ENCODE measurements around the gene THOC6.

Gene THOC6

DNA sequence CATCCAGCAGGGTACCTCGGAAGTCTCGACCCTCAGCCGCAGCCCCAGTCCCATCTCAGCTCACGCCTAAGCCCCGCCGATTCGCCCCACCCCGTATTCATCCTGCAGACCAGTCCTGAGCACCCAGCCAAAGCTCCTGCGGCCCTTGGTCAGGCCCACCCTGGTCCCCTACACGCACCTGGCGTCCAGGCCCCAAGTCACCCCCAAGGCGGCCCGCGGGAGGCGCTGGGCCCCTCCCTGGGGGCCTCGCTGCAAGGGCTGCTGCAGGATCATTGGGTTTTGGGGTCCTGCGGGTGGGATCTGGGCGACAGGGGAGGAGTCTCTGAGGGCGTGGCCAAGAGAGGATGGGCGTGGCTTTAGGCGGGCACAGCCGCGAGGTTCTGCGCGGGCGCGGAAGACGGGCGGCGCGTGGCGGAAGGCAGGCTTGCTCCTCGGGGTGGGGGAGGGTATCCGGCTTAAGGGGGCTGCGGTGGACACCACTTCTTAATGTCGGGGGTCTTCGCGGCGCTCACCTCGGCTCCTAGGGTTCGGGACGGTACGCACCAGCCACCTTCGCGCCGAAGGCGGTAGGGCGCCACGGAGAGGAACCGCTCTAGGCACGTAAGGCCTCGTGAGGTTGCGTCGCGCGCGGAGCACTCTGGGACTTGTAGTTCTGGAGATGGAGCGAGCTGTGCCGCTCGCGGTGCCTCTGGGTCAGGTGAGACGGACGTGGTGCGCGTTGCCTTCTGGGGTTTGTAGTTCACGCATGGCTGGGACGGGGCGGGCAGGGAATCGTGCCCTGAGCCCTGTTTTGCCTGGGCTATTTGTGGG lies at the start of gene THOC6, which contains the start of gene HCFC1R1:
TSS of gene THOC6 (plus strand) at position 367 of the 810 bp plus-strand sequence. CDS start at position 659, 292 bp downstream.
TSS of gene HCFC1R1 (minus strand) at position 274 of the 810 bp plus-strand sequence. CDS start at position 273, 1 bp downstream.
- DNase-seq = peak; percentile 91

DNA sequence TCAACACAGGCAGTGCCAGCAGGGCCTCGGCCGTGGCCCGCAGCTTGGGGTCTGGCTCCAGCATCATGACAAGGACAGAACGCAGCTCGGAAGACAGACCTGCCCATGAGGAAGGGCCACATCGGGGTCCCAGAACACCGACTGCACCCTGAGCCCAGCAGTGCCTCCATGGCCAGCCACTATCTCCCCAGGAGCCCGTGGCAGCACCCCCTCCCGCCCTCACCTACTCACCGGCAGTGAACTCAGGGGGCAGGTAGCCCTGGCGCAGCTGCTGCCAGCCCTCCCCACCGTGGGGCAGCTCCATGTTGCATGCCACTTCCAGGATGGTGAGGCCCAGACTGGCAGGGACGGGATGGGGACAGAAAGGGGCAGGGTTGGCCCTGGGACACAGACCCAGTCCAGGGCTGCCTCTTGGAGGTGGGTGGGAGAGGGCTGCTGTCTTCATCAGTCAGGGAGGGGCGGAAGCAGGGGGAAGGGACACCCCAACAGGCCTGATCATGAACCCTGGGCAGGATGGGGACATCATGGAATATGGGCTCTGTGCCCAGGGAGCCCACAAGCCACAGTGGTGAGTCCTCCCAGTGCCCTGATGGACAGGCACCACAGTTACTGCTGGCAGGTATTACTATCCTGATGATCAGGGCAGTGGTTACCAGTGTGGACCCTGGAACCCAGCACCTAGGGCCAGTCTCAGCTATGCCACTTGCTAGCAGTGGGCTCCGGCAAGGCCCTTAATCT lies 49.3 kb upstream of the THOC6 start:
- DNase-seq = no peak

DNA sequence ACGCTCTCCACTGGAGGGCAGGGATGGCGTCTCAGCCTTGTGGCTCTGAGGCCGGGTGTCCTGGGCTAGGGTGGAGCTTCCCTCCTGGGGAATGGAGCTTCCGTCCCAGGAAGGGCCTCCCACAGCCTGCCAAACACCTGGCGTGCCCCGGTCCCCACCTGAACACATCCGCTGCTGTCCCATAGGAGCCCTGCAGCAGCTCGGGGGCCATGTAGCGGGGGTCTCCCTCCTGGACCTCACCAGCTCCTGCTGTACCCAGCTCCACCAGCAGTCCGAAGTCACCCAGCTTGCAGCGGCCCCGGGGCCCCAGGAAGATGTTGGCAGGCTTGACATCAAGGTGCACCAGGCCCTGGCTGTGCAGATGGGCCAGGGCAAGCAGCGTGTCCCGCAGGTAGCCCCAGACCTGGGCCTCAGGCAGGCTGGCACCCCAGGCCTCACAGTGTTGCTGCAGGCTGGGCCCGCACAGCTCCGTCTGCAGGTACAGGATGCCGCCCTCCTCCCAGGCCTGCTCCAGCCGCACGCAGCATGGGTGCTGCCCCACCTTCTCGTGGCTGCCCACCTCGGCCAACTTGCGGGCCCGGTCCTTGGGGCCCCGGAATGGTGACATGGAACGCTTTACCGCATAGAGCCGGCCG lies 48.6 kb upstream of the THOC6 start:
- no peak for DNase-seq

DNA sequence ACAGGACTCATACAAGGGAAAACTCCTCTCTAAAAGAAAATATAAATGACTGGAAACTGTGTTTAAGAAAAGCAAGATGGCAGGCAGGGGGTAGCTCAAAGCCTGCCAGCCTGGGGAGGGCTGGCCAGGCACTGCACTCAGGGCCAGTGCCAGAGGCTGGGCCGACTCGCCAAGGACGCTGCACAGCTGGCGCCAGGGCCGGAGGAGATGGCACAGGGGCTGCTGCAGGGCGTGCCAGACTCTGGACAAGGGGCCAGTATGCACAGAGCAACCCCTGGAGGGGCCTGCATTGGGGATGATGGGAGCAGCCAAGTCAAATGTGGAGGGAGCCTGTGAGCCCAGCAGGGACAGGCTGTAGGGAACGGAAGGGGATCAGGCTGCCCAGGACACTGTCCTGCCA lies 47.6 kb upstream of the THOC6 start:
- no peak for DNase-seq

DNA sequence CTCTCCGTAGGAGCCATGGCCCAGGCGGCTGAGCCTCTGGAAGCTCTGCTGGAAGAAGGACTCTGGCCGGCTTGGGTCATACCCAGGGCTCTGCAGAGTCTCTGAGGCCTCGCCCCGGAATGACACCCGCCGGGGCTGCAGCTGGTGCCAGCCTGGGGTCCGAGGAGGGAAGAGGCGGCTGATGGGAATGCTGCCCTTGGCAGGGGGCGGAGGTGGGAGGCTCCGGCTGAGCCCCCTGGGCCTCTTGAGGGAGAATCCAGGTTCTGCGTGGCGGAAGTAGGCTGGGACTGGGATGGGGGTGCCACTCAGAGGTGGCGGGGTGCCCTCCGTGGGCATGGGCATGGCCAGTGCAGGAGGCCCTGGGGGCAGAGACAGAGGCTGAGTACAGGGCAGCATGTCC lies 47.2 kb upstream of the THOC6 start:
- DNase-seq = no peak

DNA sequence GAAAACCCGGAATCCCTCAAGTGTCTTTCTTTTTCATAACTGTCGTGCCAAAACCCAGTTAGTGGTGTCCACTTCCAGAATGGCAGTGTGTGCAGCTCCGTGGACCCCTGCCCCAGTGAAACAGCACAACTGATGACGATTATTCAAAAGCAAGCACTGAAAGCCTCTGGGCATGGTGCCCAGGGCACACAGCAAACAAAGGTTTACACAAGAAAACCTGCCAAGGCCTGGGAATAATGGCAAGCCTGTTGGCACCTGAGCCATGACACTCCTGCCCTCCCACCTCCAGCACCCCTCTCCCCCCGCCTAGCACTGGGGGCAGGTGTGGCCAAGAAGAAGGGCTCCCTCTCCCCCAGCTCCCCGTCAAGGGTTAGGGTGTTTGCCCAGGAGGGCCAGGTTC lies 46.4 kb upstream of the THOC6 start:
- DNase-seq = no peak

DNA sequence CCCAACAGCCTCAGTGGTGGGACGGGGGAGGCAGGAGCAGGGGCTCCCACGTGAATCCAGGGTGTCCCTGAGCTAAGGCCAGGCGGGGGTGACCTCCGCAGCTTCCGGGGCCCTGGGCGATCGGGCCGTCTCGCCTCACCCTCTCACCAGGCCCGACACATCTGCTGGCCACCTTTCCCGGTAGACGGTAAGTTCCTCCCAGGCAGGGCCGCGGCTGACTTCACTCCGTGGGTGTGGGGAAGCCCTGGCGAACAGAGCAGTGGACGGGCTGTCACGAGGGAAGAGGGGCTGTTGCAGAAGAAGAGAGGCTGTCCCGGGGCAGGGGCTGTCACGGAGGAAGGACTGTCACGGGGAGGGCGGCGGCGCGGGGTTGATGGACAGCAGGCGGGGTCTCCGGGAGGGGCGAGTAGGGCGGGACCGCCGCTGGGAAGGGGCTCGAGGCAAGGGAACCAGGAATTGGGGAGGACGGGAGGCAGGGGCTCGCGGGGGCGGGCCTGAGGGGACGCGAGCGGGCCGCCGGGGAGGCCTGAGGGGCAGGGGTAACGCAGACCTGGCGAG lies 44.1 kb upstream of the THOC6 start:
- DNase-seq = no peak

DNA sequence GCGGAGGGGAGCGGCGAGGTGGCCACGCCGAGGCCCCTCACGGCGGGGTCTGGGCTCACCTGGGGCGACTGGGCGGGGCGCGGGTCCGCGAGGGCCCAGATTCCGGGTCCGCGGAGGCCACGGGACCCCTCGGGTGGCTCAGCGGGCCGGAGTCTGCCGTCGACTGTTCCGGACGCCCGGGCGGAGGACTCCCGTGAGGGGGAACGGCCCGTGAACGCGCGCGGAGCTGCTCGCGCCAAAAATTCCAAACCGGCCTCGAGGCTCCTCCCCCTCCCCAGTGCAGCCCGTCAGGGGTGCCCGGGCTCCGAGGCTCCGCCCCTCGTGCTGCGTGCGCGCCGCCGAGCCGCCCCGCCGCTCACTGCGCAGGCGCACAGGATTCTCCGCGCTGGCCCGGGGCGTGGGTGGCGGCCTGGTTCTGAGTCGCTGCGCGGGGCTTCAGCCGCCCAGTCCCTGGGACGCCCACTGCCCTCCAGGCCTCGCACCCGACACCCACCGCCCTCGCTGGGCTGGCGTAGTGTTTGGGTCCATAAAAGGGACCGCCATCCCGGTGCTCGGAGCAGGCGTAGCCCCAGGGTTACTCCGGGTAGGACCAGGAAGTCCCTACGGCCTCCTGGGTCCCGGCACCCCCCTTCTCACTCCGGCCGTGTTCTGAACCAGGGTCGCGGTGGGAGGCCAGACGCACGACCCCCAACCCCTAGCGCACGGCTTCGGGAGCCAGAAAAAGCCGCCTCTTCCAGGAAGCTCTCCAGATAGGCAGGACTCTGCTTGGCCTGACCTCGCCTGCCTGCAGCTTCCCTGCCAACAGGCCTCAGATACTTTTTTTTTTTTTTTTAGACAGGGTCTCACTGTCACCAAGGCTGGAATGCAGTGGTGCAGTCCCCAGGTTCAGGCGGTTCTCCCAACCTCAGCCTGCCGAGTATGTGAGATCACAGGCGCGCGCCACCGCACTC lies 43.3 kb upstream of the THOC6 start, which contains the start of gene PKMYT1:
TSS of gene PKMYT1 (minus strand) at position 220 of the 950 bp plus-strand sequence. CDS start 789 bp downstream, outside the sequence.
- DNase-seq = peak; percentile 94

DNA sequence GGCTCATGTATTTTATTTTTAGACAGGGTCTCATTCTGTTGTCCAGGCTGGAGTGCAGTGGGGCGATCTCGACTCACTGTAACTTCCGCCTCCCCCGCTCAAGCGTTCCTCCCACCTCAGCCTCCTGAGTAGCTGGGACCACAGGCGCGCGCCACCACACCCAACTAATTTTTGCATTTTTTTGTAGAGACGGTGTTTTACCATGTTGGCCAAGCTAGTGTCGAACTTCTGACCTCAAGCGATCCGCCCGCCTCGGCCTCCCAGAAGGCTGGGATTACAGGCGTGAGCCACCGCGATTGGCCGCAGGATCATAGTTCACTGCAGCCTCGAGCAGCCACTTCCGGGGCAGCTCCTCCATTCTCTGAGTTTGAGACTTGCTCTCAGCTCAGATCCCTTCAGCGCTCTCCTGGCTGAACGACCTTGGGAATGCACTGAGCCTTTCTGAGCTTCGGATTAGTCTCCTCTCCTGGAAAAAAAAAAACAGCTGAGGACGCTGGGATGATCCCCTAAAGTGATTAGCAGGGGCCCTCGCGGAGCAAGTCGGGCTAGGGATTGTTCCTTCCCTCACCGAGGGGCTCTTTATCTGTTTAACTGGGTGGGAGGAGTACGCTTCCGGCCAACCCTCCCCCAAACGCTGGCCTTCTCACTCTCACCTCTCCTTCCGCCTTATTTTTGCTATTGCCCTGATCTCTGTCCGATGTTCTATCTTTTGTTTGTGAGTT lies 42.5 kb upstream of the THOC6 start:
- DNase-seq = no peak

DNA sequence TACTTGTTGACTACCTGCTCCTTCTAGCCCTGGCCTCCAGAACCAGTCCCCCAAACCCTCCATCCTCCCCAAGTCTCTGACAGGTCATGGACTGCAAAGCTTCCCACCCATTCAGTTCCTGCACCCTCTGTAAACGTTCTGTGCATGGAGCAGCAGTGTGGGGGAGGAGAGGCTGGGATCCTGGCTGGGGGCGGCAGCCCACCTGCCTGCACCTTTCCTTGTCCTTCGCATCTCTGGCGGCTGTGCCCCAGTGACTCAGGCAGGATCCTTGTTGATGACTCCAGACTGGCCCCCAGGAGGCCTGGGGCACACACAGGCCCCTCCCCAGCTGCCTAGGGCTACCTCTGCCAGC lies 42.0 kb upstream of the THOC6 start:
- DNase-seq = no peak

DNA sequence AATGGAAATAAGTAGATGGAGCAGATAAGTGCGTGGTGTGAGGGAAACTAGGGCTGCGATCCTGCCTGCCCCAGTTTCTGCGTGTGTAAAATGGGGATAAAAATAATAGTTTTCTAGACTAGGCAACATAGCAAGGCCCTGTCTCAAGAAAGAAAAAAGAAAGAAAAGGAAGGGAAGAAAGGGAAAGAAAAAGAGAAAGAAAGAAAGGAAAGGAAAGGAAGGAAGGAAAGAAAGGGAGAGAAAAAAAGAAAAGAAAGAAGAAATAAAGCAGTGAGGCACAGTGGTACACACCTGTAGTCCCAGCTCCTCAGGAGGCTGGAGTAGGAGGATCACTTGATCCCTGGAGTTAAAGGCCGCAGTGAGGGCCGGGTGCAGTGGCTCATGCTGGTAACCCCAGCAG lies 41.4 kb upstream of the THOC6 start:
- DNase-seq = no peak

DNA sequence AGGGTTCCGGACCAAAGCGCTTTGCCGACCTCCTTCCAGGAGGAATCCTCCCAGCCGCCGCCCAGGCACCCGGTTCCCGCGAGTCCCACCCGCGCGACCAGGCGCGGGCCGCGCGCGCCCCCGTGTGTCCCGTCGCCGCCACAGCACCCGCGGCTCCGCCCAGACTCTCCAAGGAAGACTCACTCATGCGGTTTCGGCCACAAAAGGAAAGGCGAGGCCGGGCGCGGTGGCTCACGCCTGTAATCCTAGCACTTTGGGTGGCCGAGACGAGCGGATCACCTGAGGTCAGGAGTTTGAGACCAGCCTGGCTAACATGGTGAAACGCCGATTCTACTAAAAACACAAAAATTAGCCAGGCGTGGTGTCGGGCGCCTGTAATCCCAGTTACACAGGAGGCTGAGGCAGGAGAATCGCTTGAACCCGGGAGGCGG lies 40.1 kb upstream of the THOC6 start:
- peak; percentile 57 for DNase-seq

DNA sequence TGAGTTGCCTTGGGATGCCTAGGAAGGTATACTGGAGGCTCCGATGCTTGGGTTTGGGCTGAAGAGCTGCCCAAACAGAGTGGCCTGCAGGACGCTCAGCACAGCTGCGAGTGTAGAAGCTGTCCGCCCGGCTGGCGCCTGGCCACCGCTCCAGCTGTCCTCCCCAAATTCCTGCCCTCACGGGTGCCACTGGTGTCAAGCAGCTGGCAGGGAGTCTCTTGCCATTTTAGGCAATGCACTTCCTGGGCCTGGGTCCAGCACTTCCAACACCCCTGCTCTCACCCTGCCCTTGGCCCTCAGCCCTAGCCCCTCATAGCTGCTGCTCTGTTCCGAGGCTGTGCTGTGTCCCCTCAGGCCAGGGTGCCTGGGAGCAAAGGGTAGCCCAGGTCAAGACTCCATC lies 38.4 kb upstream of the THOC6 start:
- no peak for DNase-seq

DNA sequence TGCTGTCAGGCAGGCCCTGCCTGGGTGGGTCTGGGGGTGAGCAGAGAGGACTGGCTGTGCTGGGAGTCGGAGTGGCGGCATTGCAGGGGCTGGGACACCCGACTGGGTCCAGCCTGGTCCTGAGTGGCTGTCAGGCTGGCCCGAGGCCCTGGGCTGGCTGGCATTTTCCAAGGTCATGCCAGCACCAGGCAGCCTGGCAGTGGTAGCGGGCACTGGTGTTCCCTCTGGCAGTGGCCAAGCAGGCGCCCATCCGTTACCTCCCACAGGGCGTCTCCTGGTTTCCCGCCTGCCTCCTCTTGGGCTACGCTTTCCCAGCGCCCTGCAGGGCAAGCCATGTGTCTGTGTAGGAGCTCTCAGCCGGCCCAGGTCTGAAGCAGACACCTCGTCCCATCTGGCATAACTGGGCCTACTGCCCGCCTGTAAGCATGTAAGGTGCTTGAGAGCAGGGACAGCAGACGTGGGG lies 37.9 kb upstream of the THOC6 start:
- DNase-seq = no peak

DNA sequence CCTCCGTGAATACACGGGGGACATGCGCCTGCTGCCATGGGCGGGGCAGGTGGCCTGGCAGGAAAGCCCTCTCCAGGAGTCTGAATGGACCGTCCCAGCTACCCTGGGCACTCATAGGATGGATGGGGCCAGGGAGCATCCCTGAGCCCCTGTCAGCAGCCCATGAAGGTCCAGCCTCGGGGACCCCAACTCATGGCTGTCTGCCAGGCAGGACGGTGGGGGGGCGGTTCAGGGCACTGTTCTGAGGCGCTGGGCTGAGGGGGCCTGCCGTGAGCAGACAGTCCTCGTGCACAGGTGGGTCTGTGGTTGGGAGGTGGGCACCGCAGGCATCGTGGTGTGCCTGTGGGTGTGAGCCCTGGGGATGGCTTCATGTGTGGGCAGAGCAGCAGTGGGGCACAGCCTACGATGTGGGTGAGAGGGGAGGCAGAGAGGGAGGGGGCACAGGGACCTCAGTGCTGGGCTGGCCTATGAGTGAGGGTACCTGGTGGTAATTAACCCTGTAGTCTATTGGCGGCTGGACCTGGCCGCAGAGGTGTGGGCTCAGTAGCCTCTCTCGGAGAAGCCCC lies 37.1 kb upstream of the THOC6 start:
- DNase-seq = no peak

DNA sequence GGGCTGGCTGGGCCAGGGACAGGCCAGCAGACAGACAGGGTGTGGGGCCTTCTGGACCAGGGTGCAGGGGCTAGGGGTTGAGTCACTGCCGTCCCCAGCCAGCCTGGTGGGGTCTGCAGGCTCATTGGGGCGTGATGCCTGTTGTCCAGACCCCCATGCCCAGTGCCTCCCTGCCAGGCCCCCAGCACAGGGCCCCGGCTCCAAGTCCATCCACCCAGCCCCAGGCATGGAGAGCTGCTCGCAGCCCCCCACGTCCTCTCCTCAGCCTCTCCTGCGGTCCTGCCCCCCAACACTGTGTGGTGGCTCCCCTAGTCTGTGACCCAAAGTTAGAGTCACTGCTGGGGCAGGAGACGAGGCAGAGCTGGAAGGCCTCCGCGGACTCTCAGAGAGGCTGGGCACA lies 36.5 kb upstream of the THOC6 start:
- no peak for DNase-seq

DNA sequence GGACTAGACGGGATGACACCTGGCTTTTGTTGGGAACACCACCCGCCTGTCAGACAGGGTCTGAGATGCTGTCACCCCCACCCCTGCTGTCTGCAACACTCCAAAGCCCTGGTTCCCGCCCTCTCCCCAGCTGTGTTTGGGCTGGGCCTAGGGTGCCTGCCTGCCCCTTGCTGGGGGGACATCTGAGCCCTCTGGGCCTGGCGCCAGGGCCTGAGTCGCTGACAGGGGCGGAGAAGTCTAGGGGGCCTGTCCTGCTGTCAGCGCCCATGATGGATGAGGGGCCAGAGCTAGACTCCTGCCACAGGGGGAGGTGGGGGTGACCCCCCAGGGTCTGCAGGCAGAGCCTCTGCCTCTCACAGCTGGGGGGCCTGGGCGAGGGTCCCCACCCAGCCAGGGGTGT lies 36.0 kb upstream of the THOC6 start:
- DNase-seq = no peak

DNA sequence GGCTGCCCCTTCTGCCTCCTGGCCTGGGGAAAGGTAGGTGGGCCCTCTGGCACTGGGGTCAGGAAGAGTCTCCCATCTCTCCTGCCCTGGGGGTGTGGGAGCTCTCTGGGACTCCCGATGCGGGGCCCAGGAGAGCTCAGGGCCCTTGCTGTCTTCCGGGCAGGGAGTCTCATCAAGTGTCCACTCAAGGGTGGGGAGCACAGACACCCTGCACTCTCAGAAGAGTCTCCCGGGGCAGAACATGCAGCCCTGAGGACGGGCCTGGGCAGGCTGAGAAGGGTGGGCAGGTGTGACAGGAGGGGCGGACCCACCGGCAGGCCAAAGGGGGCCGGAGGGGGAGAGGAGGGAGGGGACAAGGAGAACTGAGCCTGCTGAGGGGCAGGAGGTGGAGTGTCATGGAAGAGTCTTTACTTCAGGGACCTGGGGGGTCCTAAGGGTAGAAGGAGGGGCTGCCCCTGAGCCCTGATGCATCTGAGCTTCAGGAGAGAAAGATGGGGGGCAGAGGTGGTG lies 35.2 kb upstream of the THOC6 start:
- no peak for DNase-seq

DNA sequence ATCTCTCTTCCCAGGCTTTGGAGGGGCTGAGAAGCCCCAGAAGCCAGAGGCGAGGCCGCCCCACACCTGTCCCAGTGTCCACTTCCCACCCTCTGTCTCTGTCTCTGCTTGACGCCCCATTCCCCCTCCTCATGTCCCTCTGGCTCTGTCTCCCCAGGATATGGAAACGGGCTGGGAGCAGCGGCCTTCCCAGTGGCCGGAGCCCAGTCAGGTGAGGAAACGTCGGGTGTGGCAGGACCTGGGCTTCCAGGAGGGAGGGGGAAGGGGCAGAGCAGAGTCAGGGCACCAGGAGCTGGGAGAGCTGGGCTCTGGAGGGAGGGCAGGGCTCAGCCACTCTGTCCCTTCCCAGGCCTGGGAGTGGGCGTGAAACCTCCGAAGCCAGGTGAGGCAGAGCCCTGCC lies 32.9 kb upstream of the THOC6 start:
- DNase-seq = no peak

DNA sequence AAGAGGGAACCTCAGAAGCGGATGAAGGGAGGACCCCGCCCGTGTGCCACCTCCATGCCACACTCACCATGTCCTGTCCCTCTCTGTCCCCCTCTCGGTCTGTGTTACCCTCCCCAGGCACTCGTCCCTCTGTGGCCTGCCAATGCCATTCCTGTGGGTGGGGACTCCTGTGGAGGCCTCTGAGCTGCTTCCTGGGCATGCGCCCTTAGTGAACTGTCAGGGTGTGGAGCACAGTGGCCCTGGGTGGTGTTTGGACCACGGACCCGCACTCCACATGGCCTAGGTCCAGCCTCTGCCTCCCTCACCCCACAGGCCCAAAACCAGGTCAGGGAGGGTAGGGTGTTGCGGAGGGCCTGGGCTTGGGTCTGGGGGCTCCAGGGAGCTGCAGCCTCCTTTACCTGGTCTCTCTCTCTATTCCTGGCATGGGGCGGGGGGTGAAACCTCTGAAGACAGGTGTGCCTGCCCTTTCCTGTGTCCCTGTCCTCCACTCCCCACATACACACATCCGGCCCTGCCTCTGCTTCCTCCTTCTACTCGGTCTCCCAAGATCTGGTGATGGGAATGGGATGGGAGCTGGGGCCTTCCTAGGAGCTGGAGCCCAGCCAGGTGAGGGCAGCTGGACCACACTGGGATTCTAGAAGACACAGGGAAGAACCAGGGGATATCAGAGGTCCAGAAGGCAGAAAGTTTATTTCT lies 32.1 kb upstream of the THOC6 start:
- no peak for DNase-seq
